SK-N-SH treated with all-trans-retinoic acid at 6 μM for 48 hours (cell line): ENCODE results near the gene MRPS14.

Experiments
- ATAC-seq: fragments of 200-7000 bp; cut with Tn5 transposase; 3 replicates; pipeline ENCODE4 v1.9.1; 2020; ENCODE audit warnings: mild to moderate bottlenecking, moderate library complexity
- ARNTL ChIP-seq: fragments of 450-650 bp; formaldehyde crosslinking; IDR thresholded peaks from 2 replicates; pipeline ENCODE4 v1.5.0; 2020; ENCODE audit warnings: low read depth, mild to moderate bottlenecking, moderate library complexity, borderline replicate concordance
- CSDC2 ChIP-seq: fragments of 250-450 bp; sonication (Bioruptor Pico); IDR thresholded peaks from 2 replicates; pipeline ENCODE4 v1.5.0; 2020; ENCODE audit warnings: mild to moderate bottlenecking, moderate library complexity
- ESRRG ChIP-seq: fragments of 250-450 bp; sonication (Bioruptor Pico); IDR thresholded peaks from 2 replicates; pipeline ENCODE4 v1.6.1; 2021; ENCODE audit warnings: mild to moderate bottlenecking
- GLIS3 ChIP-seq: fragments of 250-450 bp; sonication (Bioruptor Pico); IDR thresholded peaks from 2 replicates; pipeline ENCODE4 v1.5.0; 2020; ENCODE audit warnings: mild to moderate bottlenecking, moderate library complexity
- ISL1 ChIP-seq: fragments of 250-450 bp; sonication (Bioruptor Pico); IDR thresholded peaks from 2 replicates; pipeline ENCODE4 v2.1.2; 2022; ENCODE audit warnings: mild to moderate bottlenecking, moderate library complexity
- OSR1 ChIP-seq: fragments of 250-450 bp; sonication (Bioruptor Pico); IDR thresholded peaks from 2 replicates; pipeline ENCODE4 v1.8.0; 2022; ENCODE audit warnings: moderate library complexity, mild to moderate bottlenecking, inconsistent platforms
- PPARA ChIP-seq: fragments of 250-450 bp; sonication (Bioruptor Pico); IDR thresholded peaks from 2 replicates; pipeline ENCODE4 v1.5.0; 2020; ENCODE audit warnings: mild to moderate bottlenecking, borderline replicate concordance
- RARB ChIP-seq: fragments of 250-450 bp; sonication (Bioruptor Pico); IDR thresholded peaks from 2 replicates; pipeline ENCODE4 v1.8.0; 2021; ENCODE audit warnings: mild to moderate bottlenecking, moderate library complexity
- SNAI2 ChIP-seq: fragments of 250-450 bp; sonication (Bioruptor Pico); IDR thresholded peaks from 2 replicates; pipeline ENCODE4 v1.5.0; 2020; ENCODE audit warnings: mild to moderate bottlenecking, moderate library complexity
- TCF4 ChIP-seq: fragments of 250-450 bp; sonication (Bioruptor Pico); IDR thresholded peaks from 2 replicates; pipeline ENCODE4 v1.8.0; 2021; ENCODE audit warnings: mild to moderate bottlenecking, moderate library complexity, borderline replicate concordance
- TOX ChIP-seq: fragments of 250-450 bp; sonication (Bioruptor Pico); IDR thresholded peaks from 2 replicates; pipeline ENCODE4 v1.8.0; 2021; ENCODE audit warnings: mild to moderate bottlenecking, moderate library complexity, borderline replicate concordance
- ZC3H10 ChIP-seq: fragments of 250-450 bp; sonication (Bioruptor Pico); IDR thresholded peaks from 2 replicates; pipeline ENCODE4 v1.5.1; 2021; ENCODE audit warnings: mild to moderate bottlenecking, moderate library complexity
- ZFP3 ChIP-seq: fragments of 250-450 bp; sonication (Bioruptor Pico); IDR thresholded peaks from 2 replicates; pipeline ENCODE4 v1.5.0; 2020; ENCODE audit warnings: mild to moderate bottlenecking, moderate library complexity
- ZNF565 ChIP-seq: fragments of 450-650 bp; formaldehyde crosslinking; conservative IDR thresholded peaks from 2 replicates; pipeline ENCODE4 v1.5.0; 2020; ENCODE audit warnings: low read depth, mild to moderate bottlenecking, moderate library complexity
- ZNF70 ChIP-seq: fragments of 450-650 bp; formaldehyde crosslinking; IDR thresholded peaks from 2 replicates; pipeline ENCODE4 v1.5.0; 2020; ENCODE audit warnings: mild to moderate bottlenecking, moderate library complexity
- TF ChIP-seq, protein P1 (sequence below): fragments of 250-450 bp; sonication (Bioruptor Pico); IDR thresholded peaks from 2 replicates; pipeline ENCODE4 v1.5.1; 2021; ENCODE audit warnings: mild to moderate bottlenecking, moderate library complexity
- TF ChIP-seq, protein P2 (sequence below): fragments of 250-450 bp; sonication (Bioruptor Pico); IDR thresholded peaks from 2 replicates; pipeline ENCODE4 v1.8.0; 2021; ENCODE audit warnings: low read depth, mild to moderate bottlenecking, moderate library complexity, borderline replicate concordance
- TF ChIP-seq, protein P3 (sequence below): fragments of 250-450 bp; sonication (Bioruptor Pico); IDR thresholded peaks from 2 replicates; pipeline ENCODE4 v1.8.0; 2020; ENCODE audit warnings: mild to moderate bottlenecking, moderate library complexity, borderline replicate concordance
- TF ChIP-seq, protein P4 (sequence below): fragments of 250-450 bp; sonication (Bioruptor Pico); IDR thresholded peaks from 2 replicates; pipeline ENCODE4 v1.5.0; 2020; ENCODE audit warnings: mild to moderate bottlenecking, moderate library complexity
- TF ChIP-seq, protein P5 (sequence below): fragments of 250-450 bp; sonication (Bioruptor Pico); IDR thresholded peaks from 2 replicates; pipeline ENCODE4 v1.5.1; 2020; ENCODE audit warnings: low read depth, mild to moderate bottlenecking, moderate library complexity

The MRPS14 gene

DNA sequence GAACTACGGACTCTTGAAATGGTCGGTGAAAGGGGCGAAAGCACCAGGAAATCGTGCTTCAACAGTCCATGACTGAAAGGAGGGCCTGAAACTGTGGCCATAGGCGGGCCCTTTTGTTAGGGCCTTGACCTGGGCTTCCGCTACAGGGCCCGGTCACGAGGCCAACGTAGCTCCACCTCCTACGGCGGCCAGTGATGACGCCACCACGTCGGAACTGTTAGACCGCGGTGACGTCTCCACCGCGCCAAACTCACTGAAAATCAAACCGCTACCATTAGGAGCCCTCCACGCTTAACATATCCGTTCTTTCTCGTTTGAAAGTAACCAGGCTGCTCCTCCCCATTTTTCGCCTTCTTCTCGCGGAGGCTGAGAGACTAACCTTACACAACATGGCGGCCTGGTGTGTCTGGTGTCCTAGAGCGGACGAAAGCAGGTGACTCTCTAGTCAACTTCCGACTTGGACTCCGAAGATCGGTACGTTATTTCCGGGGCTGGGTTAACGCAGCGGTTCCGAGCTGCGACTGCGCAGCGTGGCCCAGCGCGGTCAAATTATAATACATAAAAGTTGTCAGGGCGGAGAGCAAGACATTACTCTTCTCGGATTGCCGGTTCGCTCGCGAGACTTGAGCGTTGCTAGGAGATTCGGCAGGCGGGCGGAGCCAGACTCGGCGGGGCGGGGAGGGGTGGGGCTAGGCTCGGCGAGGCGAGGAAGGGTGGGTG lies 23.8 kb downstream of the MRPS14 start:
- ATAC-seq: peak; percentile 89
- TF ChIP-seq ISL1 (CRISPR knock-in tag) (no peak), ZC3H10 (0 out of 2 replicates have a peak, but pooled peaks have one; percentile 6), PPARA (CRISPR knock-in tag) (no peak), ZNF70 (CRISPR knock-in tag) (no peak), ZFP3 (CRISPR knock-in tag) (no peak), ARNTL (CRISPR knock-in tag) (no peak), CSDC2 (CRISPR knock-in tag) (no peak), TOX (CRISPR knock-in tag) (peak; percentile 34), TCF4 (CRISPR knock-in tag) (no peak)
- TF ChIP-seq, protein P1, sequence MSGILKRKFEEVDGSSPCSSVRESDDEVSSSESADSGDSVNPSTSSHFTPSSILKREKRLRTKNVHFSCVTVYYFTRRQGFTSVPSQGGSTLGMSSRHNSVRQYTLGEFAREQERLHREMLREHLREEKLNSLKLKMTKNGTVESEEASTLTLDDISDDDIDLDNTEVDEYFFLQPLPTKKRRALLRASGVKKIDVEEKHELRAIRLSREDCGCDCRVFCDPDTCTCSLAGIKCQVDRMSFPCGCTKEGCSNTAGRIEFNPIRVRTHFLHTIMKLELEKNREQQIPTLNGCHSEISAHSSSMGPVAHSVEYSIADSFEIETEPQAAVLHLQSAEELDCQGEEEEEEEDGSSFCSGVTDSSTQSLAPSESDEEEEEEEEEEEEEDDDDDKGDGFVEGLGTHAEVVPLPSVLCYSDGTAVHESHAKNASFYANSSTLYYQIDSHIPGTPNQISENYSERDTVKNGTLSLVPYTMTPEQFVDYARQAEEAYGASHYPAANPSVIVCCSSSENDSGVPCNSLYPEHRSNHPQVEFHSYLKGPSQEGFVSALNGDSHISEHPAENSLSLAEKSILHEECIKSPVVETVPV (CRISPR knock-in tag): no peak
- TF ChIP-seq, protein P2, sequence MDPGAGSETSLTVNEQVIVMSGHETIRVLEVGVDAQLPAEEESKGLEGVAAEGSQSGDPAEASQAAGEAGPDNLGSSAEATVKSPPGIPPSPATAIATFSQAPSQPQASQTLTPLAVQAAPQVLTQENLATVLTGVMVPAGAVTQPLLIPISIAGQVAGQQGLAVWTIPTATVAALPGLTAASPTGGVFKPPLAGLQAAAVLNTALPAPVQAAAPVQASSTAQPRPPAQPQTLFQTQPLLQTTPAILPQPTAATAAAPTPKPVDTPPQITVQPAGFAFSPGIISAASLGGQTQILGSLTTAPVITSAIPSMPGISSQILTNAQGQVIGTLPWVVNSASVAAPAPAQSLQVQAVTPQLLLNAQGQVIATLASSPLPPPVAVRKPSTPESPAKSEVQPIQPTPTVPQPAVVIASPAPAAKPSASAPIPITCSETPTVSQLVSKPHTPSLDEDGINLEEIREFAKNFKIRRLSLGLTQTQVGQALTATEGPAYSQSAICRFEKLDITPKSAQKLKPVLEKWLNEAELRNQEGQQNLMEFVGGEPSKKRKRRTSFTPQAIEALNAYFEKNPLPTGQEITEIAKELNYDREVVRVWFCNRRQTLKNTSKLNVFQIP (CRISPR knock-in tag): peak; percentile 85; the same call in 1 of the 2 replicates
- TF ChIP-seq, protein P3, sequence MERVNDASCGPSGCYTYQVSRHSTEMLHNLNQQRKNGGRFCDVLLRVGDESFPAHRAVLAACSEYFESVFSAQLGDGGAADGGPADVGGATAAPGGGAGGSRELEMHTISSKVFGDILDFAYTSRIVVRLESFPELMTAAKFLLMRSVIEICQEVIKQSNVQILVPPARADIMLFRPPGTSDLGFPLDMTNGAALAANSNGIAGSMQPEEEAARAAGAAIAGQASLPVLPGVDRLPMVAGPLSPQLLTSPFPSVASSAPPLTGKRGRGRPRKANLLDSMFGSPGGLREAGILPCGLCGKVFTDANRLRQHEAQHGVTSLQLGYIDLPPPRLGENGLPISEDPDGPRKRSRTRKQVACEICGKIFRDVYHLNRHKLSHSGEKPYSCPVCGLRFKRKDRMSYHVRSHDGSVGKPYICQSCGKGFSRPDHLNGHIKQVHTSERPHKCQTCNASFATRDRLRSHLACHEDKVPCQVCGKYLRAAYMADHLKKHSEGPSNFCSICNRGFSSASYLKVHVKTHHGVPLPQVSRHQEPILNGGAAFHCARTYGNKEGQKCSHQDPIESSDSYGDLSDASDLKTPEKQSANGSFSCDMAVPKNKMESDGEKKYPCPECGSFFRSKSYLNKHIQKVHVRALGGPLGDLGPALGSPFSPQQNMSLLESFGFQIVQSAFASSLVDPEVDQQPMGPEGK: no peak
- TF ChIP-seq, protein P4, sequence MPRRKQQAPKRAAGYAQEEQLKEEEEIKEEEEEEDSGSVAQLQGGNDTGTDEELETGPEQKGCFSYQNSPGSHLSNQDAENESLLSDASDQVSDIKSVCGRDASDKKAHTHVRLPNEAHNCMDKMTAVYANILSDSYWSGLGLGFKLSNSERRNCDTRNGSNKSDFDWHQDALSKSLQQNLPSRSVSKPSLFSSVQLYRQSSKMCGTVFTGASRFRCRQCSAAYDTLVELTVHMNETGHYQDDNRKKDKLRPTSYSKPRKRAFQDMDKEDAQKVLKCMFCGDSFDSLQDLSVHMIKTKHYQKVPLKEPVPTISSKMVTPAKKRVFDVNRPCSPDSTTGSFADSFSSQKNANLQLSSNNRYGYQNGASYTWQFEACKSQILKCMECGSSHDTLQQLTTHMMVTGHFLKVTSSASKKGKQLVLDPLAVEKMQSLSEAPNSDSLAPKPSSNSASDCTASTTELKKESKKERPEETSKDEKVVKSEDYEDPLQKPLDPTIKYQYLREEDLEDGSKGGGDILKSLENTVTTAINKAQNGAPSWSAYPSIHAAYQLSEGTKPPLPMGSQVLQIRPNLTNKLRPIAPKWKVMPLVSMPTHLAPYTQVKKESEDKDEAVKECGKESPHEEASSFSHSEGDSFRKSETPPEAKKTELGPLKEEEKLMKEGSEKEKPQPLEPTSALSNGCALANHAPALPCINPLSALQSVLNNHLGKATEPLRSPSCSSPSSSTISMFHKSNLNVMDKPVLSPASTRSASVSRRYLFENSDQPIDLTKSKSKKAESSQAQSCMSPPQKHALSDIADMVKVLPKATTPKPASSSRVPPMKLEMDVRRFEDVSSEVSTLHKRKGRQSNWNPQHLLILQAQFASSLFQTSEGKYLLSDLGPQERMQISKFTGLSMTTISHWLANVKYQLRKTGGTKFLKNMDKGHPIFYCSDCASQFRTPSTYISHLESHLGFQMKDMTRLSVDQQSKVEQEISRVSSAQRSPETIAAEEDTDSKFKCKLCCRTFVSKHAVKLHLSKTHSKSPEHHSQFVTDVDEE (CRISPR knock-in tag): no peak

DNA sequence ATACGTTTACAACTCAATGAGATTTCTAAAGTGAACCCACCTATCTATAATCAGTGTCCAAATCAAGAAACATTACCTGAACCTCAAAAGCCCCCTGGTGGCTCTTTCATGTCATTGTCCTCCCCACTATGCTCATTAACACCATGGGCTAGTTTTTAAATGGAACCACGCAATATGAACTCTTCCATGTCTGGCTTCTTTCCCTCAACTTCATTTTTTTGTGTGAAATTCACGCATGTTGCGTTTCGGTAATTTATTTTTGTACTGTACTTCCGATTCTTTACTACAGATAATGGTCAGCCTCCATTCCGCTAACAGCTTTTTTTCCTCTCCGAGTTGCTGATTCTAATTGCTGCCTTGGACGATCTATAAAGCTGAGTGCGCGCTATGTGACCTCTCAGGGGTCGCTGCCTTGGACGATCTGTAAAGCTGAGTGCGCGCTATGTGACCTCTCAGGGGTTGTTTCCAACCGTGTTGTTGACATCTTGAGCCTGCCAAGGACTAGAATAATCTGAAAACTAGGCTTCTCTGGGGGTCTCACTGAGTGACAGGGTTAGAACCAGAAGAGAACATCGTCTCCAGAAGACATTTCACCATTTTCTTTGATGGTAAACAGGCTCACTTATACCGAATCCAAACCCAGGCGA lies 24.5 kb downstream of the MRPS14 start:
- TF ChIP-seq ZFP3 (CRISPR knock-in tag) (no peak), ZC3H10 (peak; percentile 29; the same call in 1 of the 2 replicates), TCF4 (CRISPR knock-in tag) (no peak), OSR1 (0 out of 2 replicates have a peak, but pooled peaks have one; percentile 63), PPARA (CRISPR knock-in tag) (no peak), ZNF565 (CRISPR knock-in tag) (no peak), GLIS3 (no peak)

DNA sequence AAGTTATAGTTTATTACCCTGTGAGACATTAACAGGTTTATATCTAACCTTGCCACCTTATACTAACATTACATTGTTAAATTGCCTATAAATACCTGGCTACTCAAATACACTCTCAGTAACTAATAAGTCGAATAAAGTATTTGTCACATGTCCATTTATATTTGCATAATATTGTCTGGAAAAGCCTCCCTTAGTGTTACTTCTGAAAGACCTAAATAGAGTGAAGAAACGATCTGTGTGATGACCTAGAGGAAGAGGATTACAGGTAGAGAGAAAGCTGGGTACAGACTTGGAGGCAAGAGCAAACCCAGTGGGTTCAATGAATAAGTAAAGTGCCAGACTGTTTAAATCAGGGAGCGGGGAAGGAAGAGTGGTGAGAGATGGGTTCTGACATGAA lies 26.2 kb downstream of the MRPS14 start:
- no peak for ATAC-seq
- no peak for TF ChIP-seq ISL1 (CRISPR knock-in tag)
- no peak for TF ChIP-seq RARB (CRISPR knock-in tag)
- TF ChIP-seq SNAI2: no peak
- no peak for TF ChIP-seq ESRRG (CRISPR knock-in tag)
- TF ChIP-seq, protein P3: no peak
- no peak for TF ChIP-seq ZFP3 (CRISPR knock-in tag)
- TF ChIP-seq, protein P4 (CRISPR knock-in tag): no peak
- TF ChIP-seq, protein P1 (CRISPR knock-in tag): no peak
- TF ChIP-seq, protein P5, sequence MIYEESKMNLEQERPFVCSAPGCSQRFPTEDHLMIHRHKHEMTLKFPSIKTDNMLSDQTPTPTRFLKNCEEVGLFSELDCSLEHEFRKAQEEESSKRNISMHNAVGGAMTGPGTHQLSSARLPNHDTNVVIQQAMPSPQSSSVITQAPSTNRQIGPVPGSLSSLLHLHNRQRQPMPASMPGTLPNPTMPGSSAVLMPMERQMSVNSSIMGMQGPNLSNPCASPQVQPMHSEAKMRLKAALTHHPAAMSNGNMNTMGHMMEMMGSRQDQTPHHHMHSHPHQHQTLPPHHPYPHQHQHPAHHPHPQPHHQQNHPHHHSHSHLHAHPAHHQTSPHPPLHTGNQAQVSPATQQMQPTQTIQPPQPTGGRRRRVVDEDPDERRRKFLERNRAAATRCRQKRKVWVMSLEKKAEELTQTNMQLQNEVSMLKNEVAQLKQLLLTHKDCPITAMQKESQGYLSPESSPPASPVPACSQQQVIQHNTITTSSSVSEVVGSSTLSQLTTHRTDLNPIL (CRISPR knock-in tag): no peak

More for the DNA sequence above, 24.5 kb downstream of the MRPS14 start:
- no peak for ATAC-seq
